ENCODE results near the gene CEP170B. TPM values are rescaled to one million over a fixed set of nuclear protein-coding genes. Genes with fewer than 3 reads are reported as not detected.

Gene CEP170B
- total and polyA plus RNA-seq, 9 of the 15 experiments (the other 6 are each of a cell fraction or from before 2014, with no cell fraction given), result 0.01 to 10.2 (median 2.2) TPM

GRCh38 chr14:104938436-104938835 is 73.4 kb downstream of the CEP170B start:
- H3K9me1 ChIP-seq (ENCODE audit: control insufficient read depth, insufficient read depth, low read length), result no peaks in the 10 kb centered on the region
- no peak overlapping the region for H3K4me2 ChIP-seq (ENCODE audit: insufficient read depth, low read length)
- no TSS peak for BruUV-seq (replicated peaks)
- in situ Hi-C loops (cut with MboI) (no loop called here), intact Hi-C loops (cut with micrococcal nuclease) (no loop called here)
- no peak overlapping the region for H3K9ac ChIP-seq (ENCODE audit: insufficient read depth in 1 of 2, low read depth in 2 of 2, low read length in 2 of 2)
- peaks cover 5 to 59% of the 10 kb centered on the region in 2 experiments; a peak in 4 of 5 replicates for H3K27me3 ChIP-seq (ENCODE audit: control insufficient read depth in 2 of 2, insufficient read depth in 2 of 2, low read length in 2 of 2)
- no peaks in the 10 kb centered on the region for H3K9me3 ChIP-seq (replicated peaks; ENCODE audit: control insufficient read depth, insufficient read depth, low read depth, low read length)
- H3K27ac ChIP-seq (ENCODE audit: extremely low read depth, low read depth, low read length), result no peak overlapping the region
- no peaks in the 10 kb centered on the region; the same call in 1 of the 2 replicates for H4K20me1 ChIP-seq (replicated peaks; ENCODE audit: control insufficient read depth, insufficient read depth, low read length)
- no peaks in the 10 kb centered on the region for H3K36me3 ChIP-seq (ENCODE audit: control insufficient read depth, insufficient read depth, low read length)
- ATAC-seq, result no peak
- H3K4me1 ChIP-seq (replicated peaks in 1 of 2; ENCODE audit: control insufficient read depth in 2 of 2, insufficient read depth in 2 of 2, low read length in 2 of 2), result no peaks in the 10 kb centered on the region; a peak in 1 of 5 replicates
- ChIA-PET POLR2A (no interaction called here), CTCF (ENCODE audit: low intra/inter-chr PET ratio) (no interaction called here)
- no peak for DNase-seq (ENCODE audit: extremely low read depth in 1 of 4, low spot score in 3 of 4)
- WGBS (ENCODE audit: insufficient coverage, low coverage, missing lambda C conversion rate), result 0% methylated on average over 2 of the region's 2 CpGs
- no peak overlapping the region for H3K4me3 ChIP-seq
- no peak for TF ChIP-seq RBBP5 (IDR thresholded peaks at IDR 0.05; ENCODE audit: borderline replicate concordance, insufficient read depth, low read length, poor library complexity, severe bottlenecking)
- TF ChIP-seq YY1 (IDR thresholded peaks at IDR 0.05; ENCODE audit: borderline replicate concordance in 1 of 3, control insufficient read depth in 1 of 3, extremely low read depth in 1 of 3, insufficient read depth in 3 of 3, insufficient read length in 1 of 3, insufficient replicate concordance in 2 of 3, low read depth in 1 of 3, low read length in 2 of 3), result no peak
- FAIRE-seq, result no peak
- H3K79me2 ChIP-seq (ENCODE audit: control insufficient read depth, insufficient read depth, low read length), result no peaks in the 10 kb centered on the region
- H2AFZ ChIP-seq (ENCODE audit: low read depth, low read length), result no peak overlapping the region

GRCh38 chr14:104938960-104939359 is 73.9 kb downstream of the CEP170B start:
- WGBS (ENCODE audit: insufficient coverage, low coverage, missing lambda C conversion rate), result no CpG with 5 or more reads among the region's 1 CpG
- H3K9ac ChIP-seq (ENCODE audit: insufficient read depth in 1 of 2, low read depth in 2 of 2, low read length in 2 of 2), result no peak overlapping the region
- peaks cover 5 to 59% of the 10 kb centered on the region in 2 experiments; a peak in 4 of 5 replicates for H3K27me3 ChIP-seq (ENCODE audit: control insufficient read depth in 2 of 2, insufficient read depth in 2 of 2, low read length in 2 of 2)
- H3K27ac ChIP-seq (ENCODE audit: extremely low read depth, low read depth, low read length), result no peak overlapping the region
- no peaks in the 10 kb centered on the region; a peak in 1 of 5 replicates for H3K4me1 ChIP-seq (replicated peaks in 1 of 2; ENCODE audit: control insufficient read depth in 2 of 2, insufficient read depth in 2 of 2, low read length in 2 of 2)
- FAIRE-seq (no peak), ATAC-seq (no peak), DNase-seq (ENCODE audit: extremely low read depth in 1 of 4, low spot score in 3 of 4) (no peak)
- no peaks in the 10 kb centered on the region for H3K79me2 ChIP-seq (ENCODE audit: control insufficient read depth, insufficient read depth, low read length)
- TF ChIP-seq USF1 (CRISPR knock-in tag; IDR thresholded peaks at IDR 0.05) (no peak), CREBBP (IDR thresholded peaks at IDR 0.05; ENCODE audit: low read depth, low read length) (no peak), PRDM10 (IDR thresholded peaks at IDR 0.05; ENCODE audit: partially characterized antibody) (no peak), GATAD2A (IDR thresholded peaks at IDR 0.05) (no peak), PHF21A (IDR thresholded peaks at IDR 0.05; ENCODE audit: borderline replicate concordance, low read depth) (no peak)
- H3K4me3 ChIP-seq, result no peak overlapping the region
- H4K20me1 ChIP-seq (replicated peaks; ENCODE audit: control insufficient read depth, insufficient read depth, low read length), result no peaks in the 10 kb centered on the region; the same call in 1 of the 2 replicates
- no peaks in the 10 kb centered on the region for H3K36me3 ChIP-seq (ENCODE audit: control insufficient read depth, insufficient read depth, low read length)
- intact Hi-C loops (cut with micrococcal nuclease), result no loop called here
- no peaks in the 10 kb centered on the region for H3K9me3 ChIP-seq (replicated peaks; ENCODE audit: control insufficient read depth, insufficient read depth, low read depth, low read length)
- BruUV-seq (replicated peaks), result no TSS peak
- POLR2A ChIA-PET, result interaction anchor here (0.6 to 0.7 kb wide), 2 partner anchors 11 to 33 kb away, joined by 3 read pairs; no protein-coding TSS in a partner anchor
- no peak overlapping the region for H2AFZ ChIP-seq (ENCODE audit: low read depth, low read length)
- no peak overlapping the region for H3K4me2 ChIP-seq (ENCODE audit: insufficient read depth, low read length)
- CTCF ChIA-PET (ENCODE audit: low intra/inter-chr PET ratio), result no interaction called here
- in situ Hi-C loops (cut with MboI), result no loop called here
- no peaks in the 10 kb centered on the region for H3K9me1 ChIP-seq (ENCODE audit: control insufficient read depth, insufficient read depth, low read length)

All from K562 (cell line).